CD14-positive monocyte (primary cell): ENCODE measurements around the gene ZNF536. TPM values are rescaled to one million over a fixed set of nuclear protein-coding genes. Genes with fewer than 3 reads are reported as not detected.

Experiments used
- DNase-seq, 3 donors: peaks; one replicate each; pipeline ENCODE4 v3.0.0-alpha.2; 2011 to 2022
- H2AFZ ChIP-seq: 2 replicates; pipeline ENCODE4 v1.6.0; 2012; ENCODE audit warnings: mild to moderate bottlenecking, low read depth, low read length, inconsistent platforms; ENCODE audit not compliant: insufficient read depth, poor library complexity, severe bottlenecking
- H3K27ac ChIP-seq, 2 donors: 1 replicate in 1 of 2; 2 replicates in 1 of 2; pipeline ENCODE4 v1.5.1; 2012 to 2013; ENCODE audit warnings: low read length in 2 of 2, control low read depth in 1 of 2, inconsistent platforms in 1 of 2, low read depth in 1 of 2, mild to moderate bottlenecking in 1 of 2
- H3K27me3 ChIP-seq, 2 donors: one replicate each; pipeline versions ENCODE4 v1.6.0 to v1.6.1; 2011 to 2013; ENCODE audit warnings: low read length in 2 of 2; ENCODE audit not compliant: control insufficient read depth in 2 of 2, insufficient read depth in 2 of 2
- H3K36me3 ChIP-seq, 2 donors: replicated peaks in 1 of 2; 1 replicate in 1 of 2; 2 replicates in 1 of 2; pipeline versions ENCODE4 v1.5.1 to v1.6.1; 2012 to 2013; ENCODE audit warnings: low read length in 2 of 2, control low read depth in 1 of 2, inconsistent platforms in 1 of 2, mild to moderate bottlenecking in 1 of 2; ENCODE audit not compliant: insufficient read depth in 2 of 2, control insufficient read depth in 1 of 2
- H3K4me1 ChIP-seq, 2 donors: 1 replicate in 1 of 2; 2 replicates in 1 of 2; pipeline versions ENCODE4 v1.5.1 to v1.6.1; 2012 to 2013; ENCODE audit warnings: low read length in 2 of 2, control low read depth in 1 of 2, inconsistent platforms in 1 of 2, mild to moderate bottlenecking in 1 of 2, moderate library complexity in 1 of 2; ENCODE audit not compliant: insufficient read depth in 2 of 2, control insufficient read depth in 1 of 2
- H3K4me2 ChIP-seq: replicated peaks from 2 replicates; pipeline ENCODE3; 2012; ENCODE audit warnings: low read length, moderate library complexity, mild to moderate bottlenecking; ENCODE audit not compliant: poor library complexity, severe bottlenecking; ENCODE audit errors: extremely low read depth
- H3K4me3 ChIP-seq, 3 experiments: fragments of 200-600 bp in 1 of 3; sonication (generic) in 1 of 3; replicated peaks in 1 of 3; 1 replicate in 2 of 3; 2 replicates in 1 of 3; pipeline ENCODE4 v1.5.1; 2011 to 2013; ENCODE audit warnings: low read length in 3 of 3, mild to moderate bottlenecking in 3 of 3, control low read depth in 2 of 3, low read depth in 2 of 3, inconsistent platforms in 1 of 3, moderate library complexity in 1 of 3
- H3K79me2 ChIP-seq: 2 replicates; pipeline ENCODE4 v1.6.0; 2012; ENCODE audit warnings: mild to moderate bottlenecking, control low read depth, inconsistent platforms, low read length, moderate library complexity; ENCODE audit not compliant: insufficient read depth
- H3K9ac ChIP-seq: 2 replicates; pipeline ENCODE4 v1.6.0; 2017; ENCODE audit warnings: low read length, mild to moderate bottlenecking; ENCODE audit not compliant: insufficient read depth, poor library complexity, severe bottlenecking
- H3K9me3 ChIP-seq, 2 donors: replicated peaks in 1 of 2; 1 replicate in 1 of 2; 2 replicates in 1 of 2; pipeline versions ENCODE4 v1.5.1 to v1.6.1; 2012 to 2013; ENCODE audit warnings: low read length in 2 of 2, control low read depth in 1 of 2; ENCODE audit not compliant: control insufficient read depth in 1 of 2, insufficient read depth in 1 of 2
- H4K20me1 ChIP-seq: 2 replicates; pipeline ENCODE4 v1.6.0; 2012; ENCODE audit warnings: mild to moderate bottlenecking, low read length, control low read depth, moderate library complexity; ENCODE audit not compliant: insufficient read depth
- H3K27ac Mint-ChIP-seq, 7 donors: one replicate each; pipeline ENCODE4 v1.8.0; 2020; ENCODE audit warnings: mild to moderate bottlenecking in 7 of 7, mixed read lengths in 7 of 7, moderate library complexity in 6 of 7, inconsistent platforms in 2 of 7
- H3K27me3 Mint-ChIP-seq, 3 donors: one replicate each; pipeline ENCODE4 v1.8.0; 2021 to 2022; ENCODE audit warnings: low read depth in 3 of 3, mild to moderate bottlenecking in 3 of 3, mixed read lengths in 3 of 3, moderate library complexity in 3 of 3, inconsistent platforms in 1 of 3
- H3K36me3 Mint-ChIP-seq, 2 donors: one replicate each; pipeline ENCODE4 v1.8.0; 2020; ENCODE audit warnings: mixed read lengths in 2 of 2, inconsistent platforms in 1 of 2, mild to moderate bottlenecking in 1 of 2
- H3K4me1 Mint-ChIP-seq: one replicate; pipeline ENCODE4 v1.8.0; 2020; ENCODE audit warnings: mild to moderate bottlenecking, mixed read lengths
- H3K4me3 Mint-ChIP-seq, 2 donors: one replicate each; pipeline ENCODE4 v1.8.0; 2020; ENCODE audit warnings: mild to moderate bottlenecking in 2 of 2, mixed read lengths in 2 of 2, moderate library complexity in 1 of 2
- H3K9me3 Mint-ChIP-seq, 7 donors: one replicate each; pipeline ENCODE4 v1.8.0; 2020 to 2022; ENCODE audit warnings: mixed read lengths in 7 of 7, mild to moderate bottlenecking in 6 of 7, moderate library complexity in 6 of 7, inconsistent platforms in 2 of 7
- WGBS: methylation state at CpG from one replicate; pipeline ENCODE4 v1.1.5; 2013; ENCODE audit warnings: missing lambda C conversion rate; ENCODE audit not compliant: insufficient coverage; 5-methylcytosine and 5-hydroxymethylcytosine counted together
- intact Hi-C, 2 donors: fragments of 100-400 bp; cut with micrococcal nuclease; formaldehyde crosslinking; loops; one replicate each; pipeline versions ENCODE4 v1.15.0 to v1.15.1; 2023
- polyA plus RNA-seq, 3 donors: library from polyadenylated mRNA; depleted of rRNA in 1 of 3; unstranded in 2 of 3; stranded (reverse) in 1 of 3; fragments of 300-500 nt in 2 of 3; fragments of >200 nt in 1 of 3; fragmentation: Illumina TruSeq in 2 of 3; gene quantifications; 1 replicate in 2 of 3; 2 replicates in 1 of 3; pipeline ENCODE4 v1.2.3, GENCODE V29; 2012 to 2021
- TF ChIP-seq, protein P1 (sequence below): fragments of 200-600 bp; IDR thresholded peaks from one replicate; pipeline ENCODE4 v1.8.0; 2022; ENCODE audit warnings: antibody characterized with exemption, mild to moderate bottlenecking

Gene ZNF536
- polyA plus RNA-seq, 3 donors: not detected

DNA sequence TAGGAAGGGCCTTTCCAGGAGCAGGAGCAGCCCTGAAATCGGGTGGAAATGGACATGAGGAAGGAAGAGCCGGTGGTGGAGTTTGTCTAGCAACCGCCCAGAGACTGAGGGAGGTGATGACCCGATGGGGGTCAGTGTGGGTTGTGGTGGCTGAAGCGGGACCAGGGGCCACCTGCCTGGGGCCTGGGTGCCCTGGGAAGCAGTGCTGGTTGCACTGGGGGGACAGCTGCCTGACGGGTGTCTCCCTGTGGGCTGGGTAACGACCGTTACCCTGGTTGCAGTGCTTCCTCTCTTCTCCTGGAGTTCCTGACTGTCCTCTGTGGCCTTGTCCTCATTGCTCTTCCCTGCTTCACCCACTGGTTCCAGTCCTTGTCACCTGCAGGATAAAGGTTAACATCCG, 13.0 kb downstream of the ZNF536 start:
- Histone ChIP-seq H3K79me2 (no peaks in the 10 kb centered on the region), H3K4me3 (no peak overlapping the region), H4K20me1 (no peaks in the 10 kb centered on the region), H3K9me3 (no peaks in the 10 kb centered on the region), H3K4me1 (no peaks in the 10 kb centered on the region), H3K9ac (no peak overlapping the region), H3K27ac (no peak overlapping the region), H3K36me3 (no peaks in the 10 kb centered on the region), H3K27me3 (no peaks in the 10 kb centered on the region), H3K4me2 (no peak overlapping the region), H2AFZ (no peak overlapping the region)
- DNase-seq: no peak
- H3K4me1 Mint-ChIP-seq: no peaks in the 10 kb centered on the region
- H3K27ac Mint-ChIP-seq: no peak overlapping the region
- peaks cover 0 to 2% (median 0%) of the 10 kb centered on the region in 7 donors for H3K9me3 Mint-ChIP-seq
- TF ChIP-seq, protein P1, sequence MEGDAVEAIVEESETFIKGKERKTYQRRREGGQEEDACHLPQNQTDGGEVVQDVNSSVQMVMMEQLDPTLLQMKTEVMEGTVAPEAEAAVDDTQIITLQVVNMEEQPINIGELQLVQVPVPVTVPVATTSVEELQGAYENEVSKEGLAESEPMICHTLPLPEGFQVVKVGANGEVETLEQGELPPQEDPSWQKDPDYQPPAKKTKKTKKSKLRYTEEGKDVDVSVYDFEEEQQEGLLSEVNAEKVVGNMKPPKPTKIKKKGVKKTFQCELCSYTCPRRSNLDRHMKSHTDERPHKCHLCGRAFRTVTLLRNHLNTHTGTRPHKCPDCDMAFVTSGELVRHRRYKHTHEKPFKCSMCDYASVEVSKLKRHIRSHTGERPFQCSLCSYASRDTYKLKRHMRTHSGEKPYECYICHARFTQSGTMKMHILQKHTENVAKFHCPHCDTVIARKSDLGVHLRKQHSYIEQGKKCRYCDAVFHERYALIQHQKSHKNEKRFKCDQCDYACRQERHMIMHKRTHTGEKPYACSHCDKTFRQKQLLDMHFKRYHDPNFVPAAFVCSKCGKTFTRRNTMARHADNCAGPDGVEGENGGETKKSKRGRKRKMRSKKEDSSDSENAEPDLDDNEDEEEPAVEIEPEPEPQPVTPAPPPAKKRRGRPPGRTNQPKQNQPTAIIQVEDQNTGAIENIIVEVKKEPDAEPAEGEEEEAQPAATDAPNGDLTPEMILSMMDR: no peak
- intact Hi-C loops: no loop called here
- H3K36me3 Mint-ChIP-seq: no peaks in the 10 kb centered on the region
- peaks cover 5 to 7% (median 6%) of the 10 kb centered on the region in 3 donors for H3K27me3 Mint-ChIP-seq
- WGBS: 86% methylated on average over 9 of the region's 9 CpGs
- H3K4me3 Mint-ChIP-seq: no peak overlapping the region

DNA sequence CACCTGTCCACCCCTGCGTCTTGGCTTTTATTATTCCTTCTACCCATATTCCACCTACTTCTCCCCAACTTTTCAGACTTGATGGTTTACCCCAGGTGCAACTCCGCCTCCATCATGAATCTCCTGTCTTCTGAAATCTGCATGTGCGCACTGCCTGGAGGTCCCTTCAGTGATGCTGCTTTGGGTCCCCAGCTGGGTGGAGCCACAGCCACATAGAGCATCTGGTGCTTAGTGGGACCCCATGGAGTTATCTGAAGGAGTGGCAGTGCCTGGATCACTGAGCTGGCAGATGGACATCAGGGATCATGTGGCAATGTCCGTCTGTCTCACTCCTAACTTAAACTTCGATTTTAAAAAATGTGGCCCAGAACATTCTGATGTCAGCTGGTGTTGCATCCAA, 13.5 kb downstream of the ZNF536 start:
- no peak overlapping the region for H3K4me2 ChIP-seq
- H3K36me3 ChIP-seq: no peaks in the 10 kb centered on the region
- intact Hi-C loops: loop anchor here in 1 of 2 donors (1.0 kb wide), 1 partner anchor 15 kb away; no protein-coding TSS in a partner anchor
- H3K9me3 ChIP-seq: no peaks in the 10 kb centered on the region
- 91% methylated on average over 5 of the region's 5 CpGs for WGBS
- no peaks in the 10 kb centered on the region for H3K4me1 Mint-ChIP-seq
- no peaks in the 10 kb centered on the region for H3K27me3 ChIP-seq
- H4K20me1 ChIP-seq: no peaks in the 10 kb centered on the region
- H3K27me3 Mint-ChIP-seq: peaks cover 5 to 7% (median 6%) of the 10 kb centered on the region in 3 donors
- no peak overlapping the region for H3K4me3 ChIP-seq
- DNase-seq: no peak
- H3K27ac Mint-ChIP-seq: no peak overlapping the region
- H3K36me3 Mint-ChIP-seq: no peaks in the 10 kb centered on the region
- no peak overlapping the region for H3K9ac ChIP-seq
- H3K4me1 ChIP-seq: no peaks in the 10 kb centered on the region
- no peak overlapping the region for H3K27ac ChIP-seq
- no peak overlapping the region for H2AFZ ChIP-seq
- no peaks in the 10 kb centered on the region for H3K79me2 ChIP-seq
- TF ChIP-seq, protein P1: no peak
- peaks cover 0 to 2% (median 0%) of the 10 kb centered on the region in 7 donors for H3K9me3 Mint-ChIP-seq
- no peak overlapping the region for H3K4me3 Mint-ChIP-seq
